HG03175 (cell line): ENCODE data around the gene CBX4.

Experiments used
- ATAC-seq: cut with Tn5 transposase; IDR thresholded peaks from one replicate; pipeline ENCODE4 v1.9.1; 2021; ENCODE audit warnings: mild to moderate bottlenecking, moderate library complexity; ENCODE audit not compliant: unreplicated experiment

The CBX4 gene

GRCh38 chr17:79831265-79832217 is 7.7 kb downstream of the CBX4 start:
- ATAC-seq: no peak

- ATAC-seq: no peak
These were observed 8.4 kb downstream of the CBX4 start for GRCh38 chr17:79830763-79831264.

GRCh38 chr17:79830303-79830702 is 8.9 kb downstream of the CBX4 start:
- no peak for ATAC-seq

- ATAC-seq: no peak
These were observed 9.8 kb downstream of the CBX4 start for GRCh38 chr17:79829457-79829856.

GRCh38 chr17:79829004-79829403 is 10.2 kb downstream of the CBX4 start:
- no peak for ATAC-seq

- no peak for ATAC-seq
These were observed 12.2 kb downstream of the CBX4 start for GRCh38 chr17:79826841-79827578.

GRCh38 chr17:79826204-79826680 is 13.0 kb downstream of the CBX4 start:
- ATAC-seq: no peak

- no peak for ATAC-seq
These were observed 13.7 kb downstream of the CBX4 start for GRCh38 chr17:79825580-79825921.

- ATAC-seq: no peak
These were observed 14.2 kb downstream of the CBX4 start for GRCh38 chr17:79824893-79825579.

GRCh38 chr17:79824234-79824633 is 15.0 kb downstream of the CBX4 start:
- ATAC-seq: no peak

GRCh38 chr17:79822583-79823124 is 16.6 kb downstream of the CBX4 start:
- no peak for ATAC-seq

GRCh38 chr17:79821331-79822095 is 17.7 kb downstream of the CBX4 start:
- no peak for ATAC-seq

- ATAC-seq: no peak
These were observed 18.3 kb downstream of the CBX4 start for GRCh38 chr17:79820959-79821330.

GRCh38 chr17:79819534-79820276 is 19.5 kb downstream of the CBX4 start:
- no peak for ATAC-seq

GRCh38 chr17:79819085-79819484 is 20.2 kb downstream of the CBX4 start:
- no peak for ATAC-seq

- ATAC-seq: no peak
These were observed 21.0 kb downstream of the CBX4 start for GRCh38 chr17:79818026-79818758.

GRCh38 chr17:79815836-79816461 is 23.3 kb downstream of the CBX4 start:
- no peak for ATAC-seq
